NCI-H345 (cell line): Measurements from ENCODE around the gene TNXB.
"Not testable (repeated sequence)": the region's sequence is repeated elsewhere in the genome, so short reads cannot be mapped to it uniquely, and the experiment has no call there.

Source experiments
- DNase-seq: peaks from one replicate; lab custom pipeline; 2025; lab: John Stamatoyannopoulos, UW

Gene TNXB

DNA sequence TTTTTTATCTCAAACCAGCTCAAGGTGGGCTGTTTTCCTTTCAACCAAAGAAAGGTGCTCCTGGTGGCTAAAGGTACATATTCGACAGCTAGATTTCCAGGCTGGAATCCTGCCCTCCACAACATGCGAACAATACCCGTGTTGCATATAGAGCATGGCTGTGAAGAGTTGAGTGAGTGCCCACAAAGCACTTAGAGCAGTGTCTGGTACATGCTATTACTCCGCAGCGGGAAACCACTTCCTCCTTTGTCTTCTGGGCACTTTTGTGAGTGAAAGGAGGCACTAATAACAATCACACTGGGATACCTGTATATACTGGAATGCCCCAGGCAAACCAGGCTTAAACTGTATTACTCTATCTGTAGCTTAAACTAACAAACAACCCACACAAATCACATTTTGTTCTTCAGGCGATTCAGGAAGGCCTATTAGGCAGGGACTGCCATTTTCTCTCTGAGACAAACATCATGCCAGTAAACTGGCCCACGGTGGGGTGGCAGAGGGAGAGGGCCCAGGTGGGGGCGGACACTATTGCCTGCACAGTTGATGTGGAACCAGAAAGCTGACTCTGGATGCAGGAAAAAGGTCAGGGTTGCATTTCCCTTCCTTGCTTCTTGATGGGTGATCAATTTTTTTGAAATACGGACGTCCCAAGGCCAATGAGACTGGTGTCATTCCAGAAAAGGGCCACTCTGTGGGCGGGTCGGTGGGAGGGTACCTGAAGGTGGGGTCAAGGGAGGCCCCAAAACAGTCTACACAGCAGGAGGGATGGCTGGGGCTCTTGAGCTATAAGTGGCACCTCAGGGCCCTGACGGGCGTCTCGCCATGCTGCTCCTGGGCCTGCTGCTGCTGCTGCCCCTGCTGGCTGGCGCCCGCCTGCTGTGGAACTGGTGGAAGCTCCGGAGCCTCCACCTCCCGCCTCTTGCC, 71.3 kb downstream of the TNXB start, which contains the start of gene CYP21A2:
TSS of gene CYP21A2 (plus strand) at position 818 of the 927 bp plus-strand sequence. CDS start at position 826, 8 bp downstream.
- DNase-seq: peak; percentile 41

DNA sequence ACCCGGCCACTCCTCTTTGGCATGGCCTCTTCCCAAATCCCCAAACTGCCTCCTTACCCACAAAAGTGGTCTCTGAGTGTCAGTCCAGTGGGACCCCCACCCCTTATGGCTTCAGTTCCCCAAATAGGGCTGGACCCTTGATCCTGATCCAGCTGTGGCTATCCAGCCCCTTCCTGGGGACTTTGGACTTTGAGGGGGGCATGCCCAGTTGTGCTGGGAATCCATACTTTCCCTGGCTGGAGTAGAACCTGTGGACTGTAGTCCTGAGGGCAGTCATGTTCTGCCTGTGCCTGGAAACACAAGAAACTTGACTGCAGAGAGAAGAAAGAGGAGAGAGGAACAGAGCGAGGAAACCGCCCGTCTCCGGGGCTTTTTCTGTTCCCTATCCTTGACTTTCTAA, 72.0 kb downstream of the TNXB start:
- not testable (repeated sequence) for DNase-seq

DNA sequence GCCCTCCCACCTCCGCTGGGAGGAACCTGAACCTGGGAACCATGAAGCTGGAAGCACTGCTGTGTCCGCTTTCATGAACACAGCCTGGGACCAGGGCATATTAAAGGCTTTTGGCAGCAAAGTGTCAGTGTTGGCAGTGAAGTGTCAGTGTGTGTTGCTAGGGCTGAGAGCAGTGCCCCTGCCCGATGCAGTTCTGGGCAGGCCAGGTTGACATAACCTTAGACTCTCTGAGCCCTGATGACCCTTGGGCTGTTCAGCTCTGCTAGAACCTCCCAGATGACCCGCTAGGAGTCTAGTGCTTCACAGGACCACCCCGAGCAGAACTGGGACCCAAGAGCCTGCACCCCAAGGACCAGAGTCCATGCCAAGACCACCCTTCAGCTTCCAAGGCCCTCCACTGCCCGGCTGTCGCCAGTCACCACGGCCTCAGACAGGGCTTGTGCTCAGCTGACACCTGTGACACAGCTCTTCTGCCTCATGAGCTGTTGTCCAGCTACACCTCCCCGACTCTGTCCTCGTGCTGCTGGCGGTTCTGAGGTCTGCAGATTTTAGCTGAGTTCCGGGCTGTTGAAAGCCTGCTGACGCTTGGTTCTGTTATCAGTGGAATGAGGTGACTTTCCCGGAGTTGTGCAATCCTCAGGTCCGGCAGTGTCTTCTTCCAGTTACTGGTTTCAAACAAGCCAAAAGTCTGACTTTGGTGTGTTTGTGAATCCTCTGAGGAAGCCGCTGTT, 73.7 kb downstream of the TNXB start:
- not testable (repeated sequence) for DNase-seq

DNA sequence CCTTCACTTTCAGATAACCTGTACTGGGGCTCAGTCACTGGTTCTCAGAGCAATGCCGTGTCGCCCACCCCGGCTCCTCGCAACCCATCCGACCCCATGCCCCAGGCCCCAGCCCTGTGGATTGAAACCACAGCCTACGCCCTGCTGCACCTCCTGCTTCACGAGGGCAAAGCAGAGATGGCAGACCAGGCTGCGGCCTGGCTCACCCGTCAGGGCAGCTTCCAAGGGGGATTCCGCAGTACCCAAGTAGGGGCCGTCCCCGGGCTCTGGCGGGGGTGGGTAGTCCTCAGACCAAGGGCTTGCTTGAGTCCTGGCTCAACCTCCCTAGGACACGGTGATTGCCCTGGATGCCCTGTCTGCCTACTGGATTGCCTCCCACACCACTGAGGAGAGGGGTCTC, 79.6 kb downstream of the TNXB start:
- not testable (repeated sequence) for DNase-seq

DNA sequence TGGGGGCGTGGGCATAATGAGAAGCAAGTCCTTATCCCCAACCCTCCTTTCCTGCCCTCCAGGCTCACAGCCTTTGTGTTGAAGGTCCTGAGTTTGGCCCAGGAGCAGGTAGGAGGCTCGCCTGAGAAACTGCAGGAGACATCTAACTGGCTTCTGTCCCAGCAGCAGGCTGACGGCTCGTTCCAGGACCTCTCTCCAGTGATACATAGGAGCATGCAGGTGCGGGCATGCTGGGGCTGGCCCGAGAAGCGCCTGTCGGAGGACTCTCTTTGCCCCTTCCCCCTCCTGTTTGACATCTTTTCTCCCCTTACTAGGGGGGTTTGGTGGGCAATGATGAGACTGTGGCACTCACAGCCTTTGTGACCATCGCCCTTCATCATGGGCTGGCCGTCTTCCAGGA, 80.5 kb downstream of the TNXB start:
- not testable (repeated sequence) for DNase-seq

DNA sequence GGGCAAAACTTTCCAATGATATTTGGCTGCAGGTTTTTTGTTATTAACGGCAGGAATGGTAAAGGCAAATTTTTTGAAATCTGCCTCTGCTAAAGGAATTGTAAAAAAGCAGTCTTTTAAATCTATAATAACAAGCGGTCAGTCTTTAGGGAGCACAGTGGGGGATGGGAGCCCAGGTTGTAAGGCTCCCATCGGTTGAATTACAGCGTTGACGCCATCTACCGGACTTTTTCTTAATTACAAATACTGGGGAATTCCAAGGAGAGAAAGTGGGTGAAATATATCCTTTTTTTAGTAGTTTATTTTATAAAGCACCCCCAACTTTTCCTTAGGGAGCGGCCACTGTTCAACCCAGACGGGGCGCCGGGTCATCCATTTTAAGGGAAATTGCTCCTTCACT, 87.0 kb downstream of the TNXB start:
- not testable (repeated sequence) for DNase-seq

DNA sequence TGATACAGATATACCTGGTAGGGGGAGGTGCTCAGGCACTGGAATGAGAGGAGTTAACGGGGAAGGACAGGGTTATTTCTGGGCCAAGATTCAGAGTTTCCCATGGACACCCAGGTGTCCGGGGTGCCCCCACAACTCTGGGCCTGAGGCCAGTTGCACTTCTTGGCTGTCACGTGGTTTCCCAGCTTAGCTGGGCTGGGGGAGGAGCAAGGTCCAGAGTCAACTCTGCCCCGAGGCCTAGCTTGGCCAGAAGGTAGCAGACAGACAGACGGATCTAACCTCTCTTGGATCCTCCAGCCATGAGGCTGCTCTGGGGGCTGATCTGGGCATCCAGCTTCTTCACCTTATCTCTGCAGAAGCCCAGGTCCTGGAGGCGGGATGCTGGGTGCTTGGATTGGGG, 94.6 kb downstream of the TNXB start, which contains the start of gene C4B:
TSS of gene C4B (plus strand) at position 249 of the 400 bp plus-strand sequence. CDS start at position 300, 51 bp downstream.
- DNase-seq: not testable (repeated sequence)

DNA sequence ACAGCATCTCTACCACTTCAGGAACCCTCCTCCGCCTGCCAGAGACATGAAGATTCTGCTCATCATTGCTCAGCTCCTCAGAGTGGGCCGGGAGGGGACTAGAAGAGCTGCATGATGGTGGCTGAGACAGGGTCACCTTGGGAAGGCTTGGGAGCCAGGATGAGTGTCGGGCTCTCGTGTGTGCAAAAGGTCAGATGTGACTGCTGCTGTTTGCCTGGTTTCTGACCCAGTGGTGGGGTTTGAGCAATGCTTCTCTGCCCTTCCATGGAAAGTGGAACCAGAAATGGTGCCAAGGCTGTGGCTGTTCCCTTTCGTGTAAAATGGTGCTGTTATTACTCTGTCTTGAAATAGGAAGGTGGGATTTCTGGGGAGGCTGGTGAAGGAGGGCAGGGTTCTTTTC, 95.4 kb downstream of the TNXB start:
- not testable (repeated sequence) for DNase-seq

DNA sequence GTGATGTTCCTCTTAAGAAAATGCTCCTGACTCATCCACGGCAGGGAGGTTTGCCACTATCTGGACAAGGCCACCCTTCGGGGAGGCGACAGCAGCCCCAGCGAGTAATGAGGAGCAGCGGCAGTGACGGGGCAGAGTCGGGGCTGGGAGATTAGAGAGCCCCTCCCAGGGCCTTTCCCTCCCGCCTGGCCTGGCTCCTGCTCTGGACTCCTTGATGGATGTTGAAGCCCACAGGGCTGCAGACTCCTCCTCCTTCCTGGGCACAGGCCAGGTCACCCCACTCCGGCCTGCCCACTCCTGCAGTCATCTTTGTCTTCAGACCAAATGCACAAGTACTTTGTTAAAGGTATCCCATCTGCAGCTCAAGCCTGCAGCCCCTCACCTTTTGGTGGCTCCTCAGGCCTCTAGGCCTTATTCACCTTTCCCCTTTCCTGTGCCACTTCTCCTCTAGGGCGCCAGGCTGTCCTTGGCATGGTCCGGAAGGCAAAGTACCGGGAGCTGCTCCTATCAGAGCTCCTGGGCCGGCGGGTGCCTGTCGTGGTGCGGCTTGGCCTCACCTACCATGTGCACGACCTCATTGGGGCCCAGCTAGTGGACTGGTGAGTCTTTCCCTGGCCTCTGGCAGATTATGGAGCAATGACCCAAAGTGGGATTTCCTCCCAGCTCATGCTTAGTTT, 96.1 kb downstream of the TNXB start:
- not testable (repeated sequence) for DNase-seq

DNA sequence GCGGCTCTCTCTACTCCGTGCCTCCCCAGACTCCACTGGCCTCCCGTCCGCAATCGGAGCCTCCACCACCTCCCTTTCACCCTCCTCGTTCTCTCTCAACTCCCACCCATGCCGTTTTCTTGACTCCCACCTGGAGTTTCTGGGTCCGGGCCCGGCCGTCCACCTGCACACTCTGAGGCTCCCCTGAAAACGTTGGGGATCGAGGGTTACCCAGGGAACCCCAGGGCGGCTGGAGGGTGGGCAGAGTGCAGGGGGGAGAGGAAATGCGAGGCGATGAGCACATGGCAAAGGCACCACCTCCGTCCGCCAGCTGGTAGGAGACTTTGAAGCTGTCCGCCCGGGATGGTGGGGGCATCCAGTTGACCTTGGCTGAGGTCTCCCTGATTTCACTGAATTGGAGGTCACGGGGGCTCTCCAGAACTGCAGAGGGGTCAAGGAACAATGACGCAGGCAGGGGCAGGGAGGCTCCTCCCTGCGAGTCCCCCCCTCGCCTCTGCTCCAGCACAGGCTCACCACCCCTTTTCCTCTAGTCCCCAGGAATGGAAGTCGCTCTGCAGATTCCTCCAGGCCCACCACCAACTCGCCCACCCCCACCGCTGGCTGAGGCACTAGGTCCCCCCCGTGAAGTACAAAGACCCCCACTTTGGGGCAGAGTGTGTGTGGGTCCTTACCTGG, 98.1 kb downstream of the TNXB start:
- DNase-seq: not testable (repeated sequence)

DNA sequence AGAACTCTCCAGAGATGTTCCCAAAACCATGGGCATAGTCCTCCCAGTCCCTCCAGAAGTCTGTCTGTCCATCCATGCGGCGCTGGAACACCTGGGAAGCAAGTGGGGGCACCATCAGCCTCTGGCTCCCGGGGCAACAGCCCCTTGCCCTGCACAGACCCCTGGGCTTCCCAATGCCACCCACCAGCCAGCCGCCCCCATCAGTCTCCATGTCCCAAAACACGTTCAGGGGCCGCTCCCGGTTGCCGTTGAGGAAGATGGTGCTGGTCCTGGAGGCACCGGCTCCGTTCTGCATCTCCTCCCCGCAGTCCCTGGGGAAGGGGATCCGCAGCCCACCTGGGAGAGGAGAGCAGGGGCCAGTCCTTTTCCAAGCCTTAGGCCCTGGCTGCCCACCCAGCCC, 99.6 kb downstream of the TNXB start:
- not testable (repeated sequence) for DNase-seq

DNA sequence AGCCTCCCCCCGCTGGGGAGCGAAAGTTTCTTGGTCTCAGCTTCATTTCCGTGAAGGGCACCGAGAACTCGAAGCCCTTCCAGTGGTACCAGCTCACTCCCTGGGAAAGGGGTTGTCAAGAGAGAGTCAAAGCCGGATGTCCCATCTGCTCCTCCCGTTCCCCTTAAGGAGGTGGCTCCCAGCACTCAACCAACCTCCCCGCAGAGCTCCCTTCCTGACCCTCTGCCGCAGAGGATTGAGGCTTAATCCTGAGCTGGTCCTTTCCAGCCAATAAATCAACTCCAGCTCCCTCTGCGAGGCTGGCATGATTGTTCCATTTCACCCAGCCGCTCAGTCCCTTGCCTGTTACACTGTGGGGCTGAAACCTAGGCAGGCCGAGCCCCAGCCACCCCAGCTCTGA, 100.5 kb downstream of the TNXB start:
- DNase-seq: not testable (repeated sequence)

DNA sequence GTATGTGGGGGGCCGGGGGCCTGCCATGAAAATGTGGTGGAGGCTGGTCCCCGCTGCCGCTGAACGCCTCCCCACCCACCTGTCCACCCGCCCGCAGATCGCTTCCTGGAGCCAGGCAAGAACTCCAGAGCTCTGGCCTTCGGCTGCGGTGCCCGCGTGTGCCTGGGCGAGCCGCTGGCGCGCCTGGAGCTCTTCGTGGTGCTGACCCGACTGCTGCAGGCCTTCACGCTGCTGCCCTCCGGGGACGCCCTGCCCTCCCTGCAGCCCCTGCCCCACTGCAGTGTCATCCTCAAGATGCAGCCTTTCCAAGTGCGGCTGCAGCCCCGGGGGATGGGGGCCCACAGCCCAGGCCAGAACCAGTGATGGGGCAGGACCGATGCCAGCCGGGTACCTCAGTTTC, 101.1 kb downstream of the TNXB start:
- DNase-seq: not testable (repeated sequence)

DNA sequence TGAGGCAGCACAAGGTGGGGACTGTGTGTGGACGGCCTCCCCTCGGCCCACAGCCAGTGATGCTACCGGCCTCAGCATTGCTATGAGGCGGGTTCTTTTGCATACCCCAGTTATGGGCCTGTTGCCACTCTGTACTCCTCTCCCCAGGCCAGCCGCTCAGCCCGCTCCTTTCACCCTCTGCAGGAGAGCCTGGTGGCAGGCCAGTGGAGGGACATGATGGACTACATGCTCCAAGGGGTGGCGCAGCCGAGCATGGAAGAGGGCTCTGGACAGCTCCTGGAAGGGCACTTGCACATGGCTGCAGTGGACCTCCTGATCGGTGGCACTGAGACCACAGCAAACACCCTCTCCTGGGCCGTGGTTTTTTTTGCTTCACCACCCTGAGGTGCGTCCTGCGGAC, 102.1 kb downstream of the TNXB start:
- DNase-seq: not testable (repeated sequence)

DNA sequence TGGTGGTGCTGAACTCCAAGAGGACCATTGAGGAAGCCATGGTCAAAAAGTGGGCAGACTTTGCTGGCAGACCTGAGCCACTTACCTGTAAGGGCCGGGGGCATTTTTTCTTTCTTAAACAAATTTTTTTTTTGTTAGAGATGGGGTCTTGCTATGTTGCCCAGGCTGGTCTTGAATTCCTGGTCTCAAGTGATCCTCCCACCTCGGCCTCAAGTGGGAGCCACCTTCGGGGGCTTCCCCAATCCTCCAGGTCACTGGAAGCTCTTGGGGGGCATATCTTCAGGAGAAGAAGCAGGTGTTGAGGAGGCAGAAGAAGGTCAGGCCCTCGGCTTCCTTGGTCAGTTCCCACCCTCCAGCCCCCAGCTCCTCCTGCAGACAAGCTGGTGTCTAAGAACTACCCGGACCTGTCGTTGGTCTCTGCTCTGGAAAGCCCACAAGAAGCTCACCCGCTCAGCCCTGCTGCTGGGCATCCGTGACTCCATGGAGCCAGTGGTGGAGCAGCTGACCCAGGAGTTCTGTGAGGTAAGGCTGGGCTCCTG, 103.1 kb downstream of the TNXB start:
- DNase-seq: not testable (repeated sequence)

DNA sequence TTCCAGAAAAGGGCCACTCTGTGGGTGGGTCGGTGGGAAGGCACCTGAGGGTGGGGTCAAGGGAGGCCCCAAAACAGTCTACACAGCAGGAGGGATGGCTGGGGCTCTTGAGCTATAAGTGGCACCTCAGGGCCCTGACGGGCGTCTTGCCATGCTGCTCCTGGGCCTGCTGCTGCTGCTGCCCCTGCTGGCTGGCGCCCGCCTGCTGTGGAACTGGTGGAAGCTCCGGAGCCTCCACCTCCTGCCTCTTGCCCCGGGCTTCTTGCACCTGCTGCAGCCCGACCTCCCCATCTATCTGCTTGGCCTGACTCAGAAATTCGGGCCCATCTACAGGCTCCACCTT, 103.6 kb downstream of the TNXB start:
- not testable (repeated sequence) for DNase-seq

DNA sequence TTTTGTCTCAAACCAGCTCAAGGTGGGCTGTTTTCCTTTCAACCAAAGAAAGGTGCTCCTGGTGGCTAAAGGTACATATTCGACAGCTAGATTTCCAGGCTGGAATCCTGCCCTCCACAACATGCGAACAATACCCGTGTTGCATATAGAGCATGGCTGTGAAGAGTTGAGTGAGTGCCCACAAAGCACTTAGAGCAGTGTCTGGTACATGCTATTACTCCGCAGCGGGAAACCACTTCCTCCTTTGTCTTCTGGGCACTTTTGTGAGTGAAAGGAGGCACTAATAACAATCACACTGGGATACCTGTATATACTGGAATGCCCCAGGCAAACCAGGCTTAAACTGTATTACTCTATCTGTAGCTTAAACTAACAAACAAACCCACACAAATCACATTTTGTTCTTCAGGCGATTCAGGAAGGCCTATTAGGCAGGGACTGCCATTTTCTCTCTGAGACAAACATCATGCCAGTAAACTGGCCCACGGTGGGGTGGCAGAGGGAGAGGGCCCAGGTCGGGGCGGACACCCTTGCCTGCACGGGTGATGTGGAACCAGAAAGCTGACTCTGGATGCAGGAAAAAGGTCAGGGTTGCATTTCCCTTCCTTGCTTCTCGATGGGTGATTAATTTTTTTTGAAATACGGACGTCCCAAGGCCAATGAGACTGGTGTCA, 104.1 kb downstream of the TNXB start:
- DNase-seq: peak; percentile 32

DNA sequence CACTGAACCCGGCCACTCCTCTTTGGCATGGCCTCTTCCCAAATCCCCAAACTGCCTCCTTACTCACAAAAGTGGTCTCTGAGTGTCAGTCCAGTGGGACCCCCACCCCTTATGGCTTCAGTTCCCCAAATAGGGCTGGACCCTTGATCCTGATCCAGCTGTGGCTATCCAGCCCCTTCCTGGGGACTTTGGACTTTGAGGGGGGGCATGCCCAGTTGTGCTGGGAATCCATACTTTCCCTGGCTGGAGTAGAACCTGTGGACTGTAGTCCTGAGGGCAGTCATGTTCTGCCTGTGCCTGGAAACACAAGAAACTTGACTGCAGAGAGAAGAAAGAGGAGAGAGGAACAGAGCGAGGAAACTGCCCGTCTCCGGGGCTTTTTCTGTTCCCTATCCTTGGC, 104.7 kb downstream of the TNXB start:
- not testable (repeated sequence) for DNase-seq

DNA sequence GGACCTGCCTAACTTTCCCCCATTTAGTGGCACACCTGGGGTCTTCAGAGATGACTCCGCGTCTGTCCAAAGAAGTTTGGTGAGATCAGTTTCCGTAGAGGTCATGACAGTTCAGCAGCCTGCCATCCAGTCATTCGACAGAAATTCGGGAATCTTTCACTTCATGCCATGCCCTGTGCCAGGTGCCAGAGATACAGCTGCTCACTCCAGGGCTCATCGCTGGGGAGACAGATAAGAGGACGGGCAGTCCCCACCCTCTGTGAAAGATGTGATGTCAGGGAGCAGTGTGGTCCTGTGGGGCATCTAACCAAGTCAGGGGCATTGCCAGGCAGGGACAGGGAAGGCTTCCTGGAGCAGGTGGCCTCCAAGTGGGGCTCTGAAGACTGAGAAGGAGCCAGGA, 105.8 kb downstream of the TNXB start:
- not testable (repeated sequence) for DNase-seq

DNA sequence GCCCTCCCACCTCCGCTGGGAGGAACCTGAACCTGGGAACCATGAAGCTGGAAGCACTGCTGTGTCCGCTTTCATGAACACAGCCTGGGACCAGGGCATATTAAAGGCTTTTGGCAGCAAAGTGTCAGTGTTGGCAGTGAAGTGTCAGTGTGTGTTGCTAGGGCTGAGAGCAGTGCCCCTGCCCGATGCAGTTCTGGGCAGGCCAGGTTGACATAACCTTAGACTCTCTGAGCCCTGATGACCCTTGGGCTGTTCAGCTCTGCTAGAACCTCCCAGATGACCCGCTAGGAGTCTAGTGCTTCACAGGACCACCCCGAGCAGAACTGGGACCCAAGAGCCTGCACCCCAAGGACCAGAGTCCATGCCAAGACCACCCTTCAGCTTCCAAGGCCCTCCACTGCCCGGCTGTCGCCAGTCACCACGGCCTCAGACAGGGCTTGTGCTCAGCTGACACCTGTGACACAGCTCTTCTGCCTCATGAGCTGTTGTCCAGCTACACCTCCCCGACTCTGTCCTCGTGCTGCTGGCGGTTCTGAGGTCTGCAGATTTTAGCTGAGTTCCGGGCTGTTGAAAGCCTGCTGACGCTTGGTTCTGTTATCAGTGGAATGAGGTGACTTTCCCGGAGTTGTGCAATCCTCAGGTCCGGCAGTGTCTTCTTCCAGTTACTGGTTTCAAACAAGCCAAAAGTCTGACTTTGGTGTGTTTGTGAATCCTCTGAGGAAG, 106.4 kb downstream of the TNXB start:
- not testable (repeated sequence) for DNase-seq
